Endothelial cell (in vitro differentiated cells): ENCODE data around the gene PGLYRP2. TPM values are rescaled to one million over a fixed set of nuclear protein-coding genes. Genes with fewer than 3 reads are reported as not detected.
A peak's percentile ranks its signal among the peaks of the same experiment; 100 is the strongest.
"Not testable (repeated sequence)": the region's sequence is repeated elsewhere in the genome, so short reads cannot be mapped to it uniquely, and the experiment has no call there.

ENCODE experiments used
- DNase-seq: peaks from one replicate; pipeline ENCODE4 v3.0.0; 2021; ENCODE audit warnings: low spot score
- H3K27ac Mint-ChIP-seq: one replicate; pipeline ENCODE4 v1.8.0; 2021; ENCODE audit warnings: mixed read lengths, inconsistent platforms; ENCODE audit not compliant: unreplicated experiment
- H3K27me3 Mint-ChIP-seq: one replicate; pipeline ENCODE4 v1.8.0; 2021; ENCODE audit warnings: mild to moderate bottlenecking, moderate library complexity, mixed read lengths, inconsistent platforms; ENCODE audit not compliant: unreplicated experiment
- H3K36me3 Mint-ChIP-seq: one replicate; pipeline ENCODE4 v1.8.0; 2021; ENCODE audit warnings: mild to moderate bottlenecking, low read depth, mixed read lengths, inconsistent platforms; ENCODE audit not compliant: unreplicated experiment
- H3K4me1 Mint-ChIP-seq: one replicate; pipeline ENCODE4 v1.8.0; 2021; ENCODE audit warnings: mild to moderate bottlenecking, mixed read lengths, inconsistent platforms; ENCODE audit not compliant: unreplicated experiment
- H3K4me3 Mint-ChIP-seq: one replicate; pipeline ENCODE4 v1.8.0; 2021; ENCODE audit warnings: mild to moderate bottlenecking, mixed read lengths, inconsistent platforms; ENCODE audit not compliant: unreplicated experiment
- H3K9me3 Mint-ChIP-seq: one replicate; pipeline ENCODE4 v1.8.0; 2021; ENCODE audit warnings: mixed read lengths, inconsistent platforms; ENCODE audit not compliant: unreplicated experiment
- CTCF ChIP-seq: fragments of 200-600 bp; sonication (generic); IDR thresholded peaks from one replicate; pipeline ENCODE4 v1.5.0; 2021; ENCODE audit warnings: antibody characterized with exemption; ENCODE audit not compliant: unreplicated experiment
- total RNA-seq: library from RNA; stranded (reverse); fragmentation: NEBNext Ultra II Directional; extraction: Animal tissue kit (Norgen Biotek cat#: 25700); gene quantifications from one replicate; pipeline ENCODE4 v1.2.1, GENCODE V29; 2021; ENCODE audit not compliant: unreplicated experiment

Gene PGLYRP2
- total RNA-seq, 1 donor from 2014 or later, result not detected

- peaks cover 3% of the 10 kb centered on the region for H3K27me3 Mint-ChIP-seq
- H3K4me1 Mint-ChIP-seq, result no peaks in the 10 kb centered on the region
- DNase-seq, result no peak
- peaks cover 12% of the 10 kb centered on the region for H3K36me3 Mint-ChIP-seq
- H3K4me3 Mint-ChIP-seq, result peak overlapping the region; percentile 3
- no peak overlapping the region for H3K27ac Mint-ChIP-seq
- no peak for TF ChIP-seq CTCF
- peaks cover 15% of the 10 kb centered on the region for H3K9me3 Mint-ChIP-seq
Measured at GRCh38 chr19:15475169-15475568, 4.1 kb downstream of the PGLYRP2 start.

GRCh38 chr19:15473821-15474220 is 5.5 kb downstream of the PGLYRP2 start:
- H3K9me3 Mint-ChIP-seq, result peaks cover 18% of the 10 kb centered on the region
- not testable (repeated sequence) for H3K4me3 Mint-ChIP-seq, H3K4me1 Mint-ChIP-seq, DNase-seq, H3K27ac Mint-ChIP-seq
- peaks cover 12% of the 10 kb centered on the region for H3K36me3 Mint-ChIP-seq
- peaks cover 11% of the 10 kb centered on the region for H3K27me3 Mint-ChIP-seq

- H3K9me3 Mint-ChIP-seq, result peaks cover 16% of the 10 kb centered on the region
- peaks cover 5% of the 10 kb centered on the region for H3K4me1 Mint-ChIP-seq
- H3K27me3 Mint-ChIP-seq, result peaks cover 15% of the 10 kb centered on the region
- peaks cover 13% of the 10 kb centered on the region for H3K36me3 Mint-ChIP-seq
- no peak for TF ChIP-seq CTCF
- H3K4me3 Mint-ChIP-seq, result no peak overlapping the region
- no peak overlapping the region for H3K27ac Mint-ChIP-seq
- DNase-seq, result no peak
Measured at GRCh38 chr19:15471639-15472101, 7.6 kb downstream of the PGLYRP2 start.

GRCh38 chr19:15469513-15470297 is 9.6 kb downstream of the PGLYRP2 start:
- peaks cover 15% of the 10 kb centered on the region for H3K27me3 Mint-ChIP-seq

More at GRCh38 chr19:15469513-15470297, 9.6 kb downstream of the PGLYRP2 start:
- peaks cover 5% of the 10 kb centered on the region for H3K4me1 Mint-ChIP-seq
- DNase-seq, result no peak
- peaks cover 10% of the 10 kb centered on the region for H3K9me3 Mint-ChIP-seq
- H3K36me3 Mint-ChIP-seq, result peaks cover 7% of the 10 kb centered on the region
- H3K4me3 Mint-ChIP-seq, result no peak overlapping the region
- H3K27ac Mint-ChIP-seq, result no peak overlapping the region
- no peak for TF ChIP-seq CTCF
